H1 (cell line): ENCODE measurements around the gene RUFY4. TPM values are rescaled to one million over a fixed set of nuclear protein-coding genes. Genes with fewer than 3 reads are reported as not detected.

Experiments
- CTCF ChIA-PET: fragments of 300-600 bp; sonication (Branson Sonifier 250); formaldehyde crosslinking; loops from one replicate; lab custom pipeline; 2021; ENCODE audit not compliant: partially characterized antibody; lab: Charles Lee
- POLR2A ChIA-PET: fragments of 300-600 bp; sonication (Branson Sonifier 250); formaldehyde crosslinking; loops from one replicate; lab custom pipeline; 2021; ENCODE audit warnings: inconsistent platforms; ENCODE audit not compliant: partially characterized antibody; lab: Charles Lee
- DNase-seq, 2 experiments: peaks; one replicate each; pipeline versions ENCODE4 v3.0.0 to v3.0.0-alpha.2; 2010 to 2022; ENCODE audit warnings: low spot score in 2 of 2, low read depth in 1 of 2, mixed read lengths in 1 of 2
- FAIRE-seq: peaks from 2 replicates; lab custom pipeline; 2011; peaks lifted over from hg19 to GRCh38; lab: Jason Lieb, UNC
- H2AFZ ChIP-seq: 2 replicates; pipeline ENCODE4 v1.8.1; 2012; ENCODE audit warnings: low read length, inconsistent platforms
- H2AK5ac ChIP-seq: 2 replicates; pipeline ENCODE4 v1.6.1; 2013; ENCODE audit warnings: low read depth, low read length
- H2BK120ac ChIP-seq: replicated peaks from 2 replicates; pipeline ENCODE3; 2013; ENCODE audit warnings: low read depth, low read length, inconsistent platforms
- H2BK12ac ChIP-seq: 2 replicates; pipeline ENCODE4 v1.6.1; 2013; ENCODE audit warnings: low read depth, low read length
- H2BK15ac ChIP-seq: 2 replicates; pipeline ENCODE4 v1.6.1; 2013; ENCODE audit warnings: low read length
- H2BK20ac ChIP-seq: 2 replicates; pipeline ENCODE4 v1.6.1; 2013; ENCODE audit warnings: low read length
- H2BK5ac ChIP-seq: 2 replicates; pipeline ENCODE4 v1.6.1; 2013; ENCODE audit warnings: low read depth, low read length
- H3K14ac ChIP-seq: 2 replicates; pipeline ENCODE4 v1.6.1; 2013; ENCODE audit warnings: inconsistent platforms; ENCODE audit not compliant: insufficient read length
- H3K18ac ChIP-seq: 2 replicates; pipeline ENCODE4 v1.6.1; 2013; ENCODE audit warnings: low read length; ENCODE audit errors: extremely low read depth
- H3K23ac ChIP-seq: 2 replicates; pipeline ENCODE4 v1.6.1; 2013; ENCODE audit warnings: inconsistent platforms; ENCODE audit not compliant: insufficient read length
- H3K23me2 ChIP-seq: 2 replicates; pipeline ENCODE4 v1.6.1; 2013; ENCODE audit warnings: low read depth, low read length
- H3K27ac ChIP-seq: 2 replicates; pipeline ENCODE4 v1.6.1; 2011; ENCODE audit warnings: low read depth, low read length, inconsistent platforms
- H3K27me3 ChIP-seq, 4 experiments: replicated peaks in 1 of 4; 1 replicate in 1 of 4; 2 replicates in 3 of 4; pipeline versions ENCODE4 v1.6.1 to v1.8.1; 2011 to 2013; ENCODE audit warnings: low read length in 3 of 4, mild to moderate bottlenecking in 3 of 4, inconsistent platforms in 2 of 4, mixed read lengths in 2 of 4, moderate library complexity in 1 of 4; ENCODE audit not compliant: control insufficient read depth in 3 of 4, insufficient read depth in 3 of 4; ENCODE audit errors: extremely low read depth in 1 of 4
- H3K36me3 ChIP-seq, 4 experiments: 2 replicates each; pipeline versions ENCODE4 v1.6.1 to v1.8.1; 2011 to 2013; ENCODE audit warnings: mild to moderate bottlenecking in 4 of 4, low read length in 3 of 4, moderate library complexity in 2 of 4, control low read depth in 1 of 4, inconsistent platforms in 1 of 4; ENCODE audit not compliant: insufficient read depth in 4 of 4, control insufficient read depth in 2 of 4
- H3K4ac ChIP-seq: replicated peaks from 2 replicates; pipeline ENCODE3; 2013; ENCODE audit warnings: low read length, low read depth, mixed read lengths, inconsistent platforms; ENCODE audit not compliant: insufficient read length
- H3K4me1 ChIP-seq, 4 experiments: replicated peaks in 1 of 4; 1 replicate in 1 of 4; 2 replicates in 3 of 4; pipeline versions ENCODE4 v1.6.1 to v1.8.1; 2011 to 2013; ENCODE audit warnings: low read length in 3 of 4, inconsistent platforms in 2 of 4, mixed read lengths in 1 of 4; ENCODE audit not compliant: insufficient read depth in 4 of 4, control insufficient read depth in 3 of 4
- H3K4me2 ChIP-seq, 2 experiments: 2 replicates each; pipeline versions ENCODE4 v1.6.1 to v1.8.1; 2011 to 2013; ENCODE audit warnings: low read depth in 2 of 2, low read length in 2 of 2, control low read depth in 1 of 2, inconsistent platforms in 1 of 2, mild to moderate bottlenecking in 1 of 2; ENCODE audit not compliant: insufficient read depth in 1 of 2
- H3K4me3 ChIP-seq, 4 experiments: fragments of 200-600, 300-600 bp in 1 of 4; sonication (generic), shearing (Covaris generic), sonication (Bioruptor Twin) in 1 of 4; 2 replicates each; pipeline versions ENCODE4 v1.5.1 to v1.8.1; 2011 to 2016; ENCODE audit warnings: low read length in 4 of 4, low read depth in 3 of 4, control low read depth in 2 of 4, inconsistent platforms in 2 of 4, mild to moderate bottlenecking in 2 of 4, mixed read lengths in 1 of 4, moderate library complexity in 1 of 4; ENCODE audit not compliant: insufficient read depth in 2 of 4; ENCODE audit errors: extremely low read depth in 1 of 4
- H3K56ac ChIP-seq: replicated peaks from 2 replicates; pipeline ENCODE3; 2013; ENCODE audit warnings: low read depth, mild to moderate bottlenecking, mixed read lengths, low read length, inconsistent platforms; ENCODE audit not compliant: insufficient read length
- H3K79me1 ChIP-seq: 2 replicates; pipeline ENCODE4 v1.6.1; 2013; ENCODE audit warnings: low read depth, low read length, control low read depth
- H3K79me2 ChIP-seq, 2 experiments: 2 replicates each; pipeline versions ENCODE4 v1.6.1 to v1.8.1; 2012 to 2013; ENCODE audit warnings: low read length in 2 of 2, mild to moderate bottlenecking in 2 of 2, inconsistent platforms in 1 of 2; ENCODE audit not compliant: insufficient read depth in 2 of 2, control insufficient read depth in 1 of 2
- H3K9ac ChIP-seq, 4 experiments: replicated peaks in 1 of 4; 1 replicate in 1 of 4; 2 replicates in 3 of 4; pipeline versions ENCODE4 v1.6.1 to v1.8.1; 2011 to 2013; ENCODE audit warnings: low read depth in 3 of 4, low read length in 3 of 4, control low read depth in 2 of 4, mild to moderate bottlenecking in 2 of 4, moderate library complexity in 2 of 4, inconsistent platforms in 1 of 4; ENCODE audit errors: extremely low read depth in 1 of 4
- H3K9me3 ChIP-seq, 2 experiments: 2 replicates each; pipeline versions ENCODE4 v1.6.1 to v1.8.1; 2012 to 2013; ENCODE audit warnings: mild to moderate bottlenecking in 2 of 2, moderate library complexity in 2 of 2, control low read depth in 1 of 2, inconsistent platforms in 1 of 2, low read depth in 1 of 2, low read length in 1 of 2, mixed read lengths in 1 of 2; ENCODE audit not compliant: insufficient read depth in 2 of 2
- H4K20me1 ChIP-seq, 2 experiments: replicated peaks in 1 of 2; 2 replicates each; pipeline versions ENCODE3 to v1.8.1; 2011 to 2013; ENCODE audit warnings: inconsistent platforms in 2 of 2, low read length in 2 of 2, mild to moderate bottlenecking in 1 of 2; ENCODE audit not compliant: insufficient read depth in 2 of 2, control insufficient read depth in 1 of 2
- H4K5ac ChIP-seq: 2 replicates; pipeline ENCODE4 v1.6.1; 2013; ENCODE audit warnings: low read length, low read depth, mixed read lengths, inconsistent platforms; ENCODE audit not compliant: insufficient read length
- H4K8ac ChIP-seq: 2 replicates; pipeline ENCODE4 v1.8.0; 2013; ENCODE audit warnings: mild to moderate bottlenecking, moderate library complexity, low read length, inconsistent platforms; ENCODE audit not compliant: insufficient read depth; ENCODE audit errors: extremely low read depth
- H4K91ac ChIP-seq: replicated peaks from 2 replicates; pipeline ENCODE3; 2013; ENCODE audit warnings: low read length, mixed read lengths, inconsistent platforms; ENCODE audit not compliant: insufficient read length
- ATF2 ChIP-seq: IDR thresholded peaks from 2 replicates; pipeline ENCODE4 v1.6.1; 2012; ENCODE audit warnings: low read length, inconsistent platforms
- EZH2 ChIP-seq: fragments of 200-600 bp; sonication (generic); IDR thresholded peaks from 2 replicates; pipeline ENCODE4 v1.7.1; 2012; ENCODE audit warnings: low read depth, mild to moderate bottlenecking, moderate library complexity, low read length, inconsistent platforms; ENCODE audit not compliant: severe bottlenecking
- PHF8 ChIP-seq: fragments of 200-600 bp; sonication (generic); conservative IDR thresholded peaks from 2 replicates; pipeline ENCODE4 v1.7.1; 2012; ENCODE audit warnings: low read depth, mild to moderate bottlenecking, inconsistent platforms, low read length, moderate library complexity
- WGBS, 2 experiments: shearing (Covaris generic) in 1 of 2; methylation state at CpG; one replicate each; pipeline versions ENCODE4 v1.1.6 to v1.1.7; 2013 to 2015; ENCODE audit warnings: low lambda C conversion rate in 2 of 2, mixed read lengths in 2 of 2, inconsistent platforms in 1 of 2, low coverage in 1 of 2, missing lambda C conversion rate in 1 of 2; ENCODE audit not compliant: insufficient replicate concordance in 2 of 2, insufficient coverage in 1 of 2, insufficient read length in 1 of 2; ENCODE audit errors: extremely low coverage in 1 of 2, missing lambda C conversion rate in 1 of 2; 5-methylcytosine and 5-hydroxymethylcytosine counted together
- polyA plus RNA-seq, 7 experiments: library from polyadenylated mRNA; depleted of rRNA in 3 of 7; stranded (reverse) in 5 of 7; unstranded in 2 of 7; fragments of >200 nt in 5 of 7; fragments of 200-250 nt in 2 of 7; gene quantifications; 1 replicate in 5 of 7; 2 replicates in 1 of 7; 4 replicates in 1 of 7; pipeline versions ENCODE4 v1.2.1 to v1.2.3, GENCODE V29; 2011 to 2013; ENCODE audit warnings: missing spikeins in 2 of 7, mixed read lengths in 2 of 7
- total RNA-seq: library from RNA; stranded (reverse); fragmentation: NEBNext Ultra II Directional; extraction: Animal tissue kit (Norgen Biotek cat#: 25700); gene quantifications from 2 replicates; pipeline ENCODE4 v1.2.1, GENCODE V29; 2021

Gene RUFY4
- total and polyA plus RNA-seq, 2 of the 8 experiments (the other 6 are each of a cell fraction or from before 2014, with no cell fraction given) = 0.32 to 0.38 TPM

DNA sequence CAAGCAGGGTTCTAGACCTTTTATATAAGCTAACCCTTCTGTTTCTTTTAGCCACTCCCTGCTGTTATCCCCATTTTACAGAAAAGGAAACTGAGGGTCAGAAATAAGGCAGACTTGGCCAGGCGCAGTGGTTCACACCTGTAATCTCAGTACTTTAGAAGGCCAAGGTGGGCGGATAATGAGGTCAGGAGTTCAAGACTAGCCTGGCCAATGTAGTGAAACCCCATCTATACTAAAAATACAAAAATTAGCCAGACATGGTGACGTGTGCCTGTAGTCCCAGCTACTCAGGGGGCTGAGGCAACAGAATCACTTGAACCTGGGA lies 14.3 kb downstream of the RUFY4 start:
- no peak overlapping the region for H3K56ac ChIP-seq
- no peak overlapping the region for H3K4ac ChIP-seq
- H2BK120ac ChIP-seq = no peak overlapping the region
- no peak overlapping the region for H2AFZ ChIP-seq
- no peak overlapping the region for H3K4me2 ChIP-seq
- DNase-seq (no peak), FAIRE-seq (no peak)
- no peak overlapping the region for H2AK5ac ChIP-seq
- no peak overlapping the region for H3K9ac ChIP-seq
- peaks cover 0 to 4% of the 10 kb centered on the region in 2 experiments for H4K20me1 ChIP-seq
- H4K5ac ChIP-seq = no peak overlapping the region
- H4K8ac ChIP-seq = no peak overlapping the region
- H3K14ac ChIP-seq = no peak overlapping the region
- no peaks in the 10 kb centered on the region for H3K79me2 ChIP-seq
- no peak overlapping the region for H3K4me3 ChIP-seq
- H2BK12ac ChIP-seq = no peak overlapping the region
- no peaks in the 10 kb centered on the region for H3K27me3 ChIP-seq
- H2BK5ac ChIP-seq = no peak overlapping the region
- WGBS, 2 experiments = 88% methylated on average over 3 of the region's 3 CpGs; no CpG with 5 or more reads in 1 of the 2 experiments
- ChIA-PET CTCF (interaction anchor here (1.0 to 2.1 kb wide), 3 partner anchors 9 to 11 kb away, joined by 3 to 8 read pairs (median 3); no protein-coding TSS in a partner anchor), POLR2A (no interaction called here)
- H3K23me2 ChIP-seq = peaks cover 5% of the 10 kb centered on the region
- H3K4me1 ChIP-seq = no peaks in the 10 kb centered on the region
- no peaks in the 10 kb centered on the region for H3K36me3 ChIP-seq
- no peak overlapping the region for H2BK20ac ChIP-seq
- H2BK15ac ChIP-seq = no peak overlapping the region
- no peaks in the 10 kb centered on the region for H3K9me3 ChIP-seq
- no peak overlapping the region for H3K18ac ChIP-seq
- TF ChIP-seq EZH2 (no peak), PHF8 (no peak), ATF2 (no peak)
- H3K23ac ChIP-seq = no peak overlapping the region
- no peaks in the 10 kb centered on the region for H3K79me1 ChIP-seq
- H3K27ac ChIP-seq = no peak overlapping the region
- H4K91ac ChIP-seq = no peak overlapping the region
